Measurements from ENCODE around the gene RRAGB.

- no peak for TF ChIP-seq CTCF (IDR thresholded peaks at IDR 0.05)
- no peak for TF ChIP-seq POLR2A (IDR thresholded peaks at IDR 0.05)
Observed at GRCh38 chrX:55778322-55778721, 60.8 kb downstream of the RRAGB start.

Data from uterus (tissue), 2 donors.